ENCODE results near the gene ERVW-1. TPM values are rescaled to one million over a fixed set of nuclear protein-coding genes. Genes with fewer than 3 reads are reported as not detected.

ERVW-1 gene
- total RNA-seq (2022; extraction: Qiagen RNA extraction; ENCODE audit: low read depth): 0.03 TPM in 1 of 5 replicates, not detected in the others

GRCh38 chr7:92477681-92478080, at the start of gene ERVW-1:
Gene ERVW-1 (minus strand): TSS chr7:92477946. CDS start chr7:92470381, 7,565 bp downstream.

GRCh38 chr7:92447345-92448204, 30.2 kb downstream of the ERVW-1 start, which contains the start of gene GATAD1:
Gene GATAD1 (plus strand): TSS chr7:92447482. CDS start chr7:92447730, 248 bp downstream.

Other genes with a start within 250 kb of the ERVW-1 start
- gene KRIT1, start 232.0 kb downstream of the ERVW-1 start, total RNA-seq (2022; extraction: Qiagen RNA extraction; ENCODE audit: low read depth): 23.3 to 33.3 TPM (median 27.1 TPM) in 5 replicates
- gene ANKIB1, start 232.0 kb downstream of the ERVW-1 start, total RNA-seq (2022; extraction: Qiagen RNA extraction; ENCODE audit: low read depth): 16.6 to 22.7 TPM (median 20.3 TPM) in 5 replicates
- 18.2 to 21.3 TPM (median 19.8 TPM) in 5 replicates for gene GATAD1, start 30.5 kb downstream of the ERVW-1 start, total RNA-seq (2022; extraction: Qiagen RNA extraction; ENCODE audit: low read depth)
- 4.1 to 8.5 TPM (median 5.4 TPM) in 5 replicates for gene PEX1, start 50.6 kb upstream of the ERVW-1 start, total RNA-seq (2022; extraction: Qiagen RNA extraction; ENCODE audit: low read depth)
- 6.5 to 7.3 TPM (median 6.7 TPM) in 5 replicates for gene RBM48, start 50.8 kb upstream of the ERVW-1 start, total RNA-seq (2022; extraction: Qiagen RNA extraction; ENCODE audit: low read depth)
- 24.1 to 32.5 TPM (median 26.8 TPM) in 5 replicates for gene FAM133B, start 112.4 kb upstream of the ERVW-1 start, total RNA-seq (2022; extraction: Qiagen RNA extraction; ENCODE audit: low read depth)